HG03066 (cell line): ENCODE measurements around the gene CCDC83.

Source experiments
- ATAC-seq: cut with Tn5 transposase; IDR thresholded peaks from one replicate; pipeline ENCODE4 v1.9.1; 2021; ENCODE audit warnings: low read depth; ENCODE audit not compliant: unreplicated experiment

Gene CCDC83

GRCh38 chr11:85967457-85967856 is 112.3 kb downstream of the CCDC83 start:
- no peak for ATAC-seq
